SH-SY5Y (cell line): ENCODE data around the gene JAKMIP3.

Experiments
- GATA2 ChIP-seq: IDR thresholded peaks from 2 replicates; pipeline ENCODE4 v1.6.1; 2011; ENCODE audit warnings: mild to moderate bottlenecking, low read depth, low read length
- GATA3 ChIP-seq: IDR thresholded peaks from 2 replicates; pipeline ENCODE4 v1.6.1; 2011; ENCODE audit warnings: low read depth, mild to moderate bottlenecking, low read length, moderate library complexity

The JAKMIP3 gene

DNA sequence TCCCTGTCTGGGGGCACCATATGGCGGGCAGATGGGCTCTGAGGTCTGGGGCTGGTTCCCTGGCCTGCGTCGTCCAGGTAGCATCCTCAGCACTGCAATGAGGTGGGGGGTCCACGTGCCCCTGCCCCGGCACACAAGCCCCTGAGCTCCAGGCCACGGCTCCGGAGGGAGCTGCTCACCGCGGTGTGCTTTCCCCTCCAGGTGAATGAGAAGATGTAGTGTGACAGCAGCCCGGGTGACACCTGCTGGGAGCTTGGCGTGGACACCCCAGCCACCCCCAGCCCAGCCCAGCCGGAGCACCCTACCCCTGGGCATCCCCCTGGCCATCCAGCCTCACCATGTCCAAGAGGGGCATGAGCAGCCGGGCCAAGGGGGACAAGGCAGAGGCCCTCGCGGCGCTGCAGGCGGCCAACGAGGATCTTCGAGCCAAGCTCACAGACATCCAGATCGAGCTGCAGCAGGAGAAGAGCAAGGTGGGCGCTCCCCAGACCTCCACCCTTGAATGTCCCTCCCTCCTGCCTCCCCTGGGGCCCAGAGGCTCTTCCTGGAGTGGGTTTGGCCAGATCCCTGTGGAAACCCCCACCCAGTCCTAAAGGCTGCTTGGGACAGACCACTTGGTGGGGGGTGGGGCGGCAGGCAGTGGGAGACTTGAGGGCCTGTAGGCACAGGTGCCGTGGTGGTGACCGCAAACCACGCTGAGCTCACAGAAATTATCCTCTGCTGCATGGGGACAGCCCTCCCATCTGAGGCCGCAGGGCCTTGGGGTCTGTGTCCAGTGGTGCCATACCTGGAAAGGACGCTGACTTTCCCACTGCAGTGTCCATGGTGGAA is 38.9 kb downstream of the JAKMIP3 start:
- no peak for TF ChIP-seq GATA3
- no peak for TF ChIP-seq GATA2

DNA sequence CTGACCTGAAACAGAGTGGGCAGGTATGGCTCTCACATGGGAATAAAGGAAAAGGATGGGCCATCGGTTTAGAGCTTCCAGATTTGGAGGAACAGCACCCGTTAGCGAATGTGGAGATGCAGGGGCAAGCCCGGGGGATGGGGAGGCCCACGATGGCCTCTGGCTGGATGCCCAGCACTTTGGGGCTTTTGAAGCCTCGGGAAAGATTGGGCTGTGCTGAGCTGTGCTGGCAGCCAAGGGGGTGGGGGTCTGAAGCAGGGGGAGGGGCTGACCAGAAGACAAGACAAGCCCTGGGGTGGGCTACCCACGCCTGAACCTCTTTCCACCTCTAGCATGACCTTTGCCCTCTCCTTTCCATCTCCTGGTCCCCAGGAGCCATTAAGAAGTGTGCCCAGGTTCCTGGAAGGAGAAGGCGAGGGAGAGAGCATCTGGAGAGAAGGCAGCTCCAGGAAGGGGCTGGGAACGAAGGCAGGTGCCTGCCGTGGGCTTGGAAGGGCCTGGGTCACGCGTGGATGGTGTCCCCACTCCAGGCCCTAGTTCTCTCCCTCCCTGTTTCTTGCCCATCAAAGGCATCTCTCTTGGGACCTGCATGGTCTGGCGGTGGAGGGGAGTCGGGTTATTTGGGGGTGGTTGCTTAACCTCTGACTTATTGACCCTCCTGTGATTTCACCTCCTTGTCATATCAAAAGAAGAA is 39.7 kb downstream of the JAKMIP3 start:
- TF ChIP-seq GATA3: no peak
- no peak for TF ChIP-seq GATA2

DNA sequence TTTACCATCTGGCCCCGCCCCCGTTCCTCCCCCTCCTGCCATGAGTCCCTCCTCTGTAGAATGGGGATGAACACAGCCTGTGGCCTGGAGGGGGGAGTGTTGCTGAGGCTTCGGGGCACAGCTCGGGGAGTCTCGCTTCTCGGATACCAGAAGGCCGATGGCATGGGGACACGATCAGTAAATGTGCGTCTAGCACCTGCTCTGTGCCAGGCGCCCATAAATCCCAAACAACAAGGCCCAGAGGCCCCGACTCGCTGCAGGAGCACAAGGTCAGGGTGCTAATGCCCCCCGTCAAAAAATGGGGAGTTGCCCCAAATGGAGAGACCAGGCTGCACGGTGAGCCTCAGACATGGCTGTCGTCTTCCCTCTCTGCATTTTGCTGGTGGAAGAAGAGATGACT is 40.7 kb downstream of the JAKMIP3 start:
- TF ChIP-seq GATA2 (no peak), GATA3 (no peak)

DNA sequence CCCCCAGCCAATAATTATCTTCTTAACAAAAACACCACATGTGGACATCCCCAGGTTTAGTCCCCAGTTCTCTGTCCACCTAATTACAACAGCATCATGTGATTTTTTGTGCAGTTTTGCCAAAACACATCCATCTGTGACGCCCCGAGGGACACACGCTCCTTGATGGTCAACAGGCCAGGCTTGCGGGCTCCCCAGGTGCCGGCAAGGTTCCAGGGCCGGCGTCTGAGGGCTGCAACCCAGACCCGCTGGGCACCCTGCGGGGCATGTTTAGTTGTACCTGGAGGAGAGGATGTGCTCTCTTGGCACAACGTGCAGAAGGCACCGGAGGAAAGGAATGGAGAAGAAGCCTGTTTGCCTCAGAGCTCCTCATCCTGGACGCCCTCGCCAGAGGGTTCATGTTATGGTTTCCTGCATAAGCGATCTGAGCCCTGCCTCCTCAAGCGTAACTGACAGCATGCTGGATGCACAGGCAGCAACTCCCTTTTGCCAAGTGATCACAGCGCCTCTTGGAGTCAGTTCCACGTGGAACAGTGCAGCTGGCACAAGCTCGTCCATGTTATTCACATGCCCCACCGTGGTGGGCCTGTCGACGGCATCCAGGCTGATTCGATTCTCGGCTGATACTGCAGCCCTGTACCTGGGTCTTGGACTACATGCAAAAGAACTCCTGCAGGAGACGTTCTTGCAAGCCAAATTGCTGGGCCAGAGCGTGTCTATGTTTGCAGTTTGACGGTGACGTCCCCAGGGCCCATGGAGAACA is 41.6 kb downstream of the JAKMIP3 start:
- no peak for TF ChIP-seq GATA2
- TF ChIP-seq GATA3: no peak

DNA sequence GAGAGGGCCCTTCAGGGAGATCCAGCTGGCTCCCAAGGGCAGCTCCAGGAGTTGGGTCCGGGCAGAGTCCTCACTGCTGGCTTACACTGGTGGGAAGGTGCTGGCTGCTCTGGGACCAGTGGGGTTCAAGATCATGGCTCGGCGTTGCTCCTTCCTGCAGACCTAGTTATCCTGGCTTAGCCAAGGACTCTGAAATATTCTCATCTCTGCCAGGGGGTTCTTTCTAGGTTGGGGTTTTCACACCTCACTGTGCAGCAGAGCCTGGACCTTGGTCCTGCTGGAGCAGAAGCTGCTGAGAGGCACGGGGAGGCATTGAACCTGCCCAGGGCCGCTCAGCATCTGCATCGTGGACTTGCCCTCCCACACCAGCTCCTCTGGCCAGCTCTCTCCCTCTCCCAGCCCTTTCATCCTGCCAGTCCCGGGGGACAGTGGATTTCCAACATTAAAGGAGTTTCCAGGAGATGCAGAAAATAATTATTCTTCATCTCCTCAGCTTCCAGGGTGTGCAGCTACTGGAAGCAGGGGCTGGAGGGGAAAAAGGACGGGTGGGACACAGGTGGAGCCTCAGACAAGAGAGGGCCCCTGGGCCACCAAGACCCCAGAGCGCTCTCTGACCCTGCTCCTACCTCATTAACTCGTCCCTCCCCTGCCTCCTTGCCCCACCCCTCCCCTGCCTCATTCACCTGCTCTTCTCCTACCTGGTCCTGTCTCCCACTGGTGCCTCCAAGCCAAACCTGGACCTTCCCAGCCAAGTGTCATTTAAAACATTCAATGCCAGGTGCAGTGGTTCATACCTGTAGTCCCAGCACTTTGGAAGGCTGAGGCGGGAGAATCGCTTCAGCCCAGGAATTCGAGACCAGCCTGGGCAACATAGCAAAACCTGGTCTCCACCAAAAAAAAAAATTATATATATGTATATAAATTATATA is 42.5 kb downstream of the JAKMIP3 start:
- TF ChIP-seq GATA2: no peak
- no peak for TF ChIP-seq GATA3

DNA sequence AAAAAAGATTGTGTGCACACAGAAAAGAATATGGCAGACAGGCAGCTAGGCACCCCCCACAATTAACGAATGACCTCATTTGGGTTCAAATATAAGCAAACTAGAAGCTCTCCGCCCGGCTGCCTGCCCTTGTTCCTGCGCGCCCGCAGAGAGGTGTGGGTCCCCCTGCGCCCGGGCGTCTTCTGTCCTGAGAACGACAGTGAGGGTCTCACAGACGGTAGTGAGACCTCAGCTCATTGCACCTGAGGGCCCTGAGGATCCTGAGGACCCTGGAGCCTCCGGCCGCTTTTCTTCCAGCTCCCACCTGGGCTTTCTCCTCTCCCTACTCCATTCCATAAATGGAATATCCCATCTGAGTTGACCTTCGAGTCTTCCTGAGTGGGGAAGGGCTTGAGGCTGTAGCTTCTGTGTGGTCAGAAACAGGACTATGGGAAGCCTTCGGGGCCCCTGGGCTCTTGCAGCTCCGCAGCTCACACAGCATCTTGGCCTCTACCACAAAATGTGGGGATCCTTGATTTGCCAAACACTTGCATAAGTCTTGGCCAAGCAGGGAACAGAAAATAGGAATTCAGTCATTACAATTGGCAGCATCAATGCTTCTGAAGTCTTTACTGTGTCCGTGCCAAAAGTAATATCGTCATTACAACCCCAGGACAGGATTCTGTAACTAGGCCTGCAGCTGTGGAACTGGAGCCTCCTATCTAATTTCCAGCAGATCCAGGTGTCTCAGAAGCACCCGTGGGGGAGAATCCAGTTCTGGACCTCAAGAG is 43.8 kb downstream of the JAKMIP3 start:
- TF ChIP-seq GATA2 (no peak), GATA3 (no peak)

DNA sequence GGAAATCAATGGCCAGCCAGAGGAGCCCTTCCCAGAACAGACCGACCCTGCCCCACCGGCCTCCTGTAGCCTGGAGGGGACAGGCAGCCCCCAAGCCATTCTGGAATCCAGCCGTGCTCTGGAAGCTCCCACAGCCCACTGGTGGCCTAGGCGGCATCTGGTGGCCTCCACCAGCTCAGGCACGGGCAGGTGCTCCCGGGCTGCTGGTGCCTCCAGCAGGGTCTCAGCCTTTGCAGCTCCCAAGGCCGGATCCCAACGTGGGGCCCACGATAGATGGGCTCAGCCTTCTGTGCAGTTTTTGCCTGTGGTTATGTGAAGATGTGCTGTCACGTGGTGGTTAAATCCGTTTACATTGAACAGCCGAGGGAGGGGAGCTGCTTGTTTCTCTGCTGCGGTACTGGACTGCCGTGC is 44.4 kb downstream of the JAKMIP3 start:
- TF ChIP-seq GATA3 (no peak), GATA2 (no peak)

DNA sequence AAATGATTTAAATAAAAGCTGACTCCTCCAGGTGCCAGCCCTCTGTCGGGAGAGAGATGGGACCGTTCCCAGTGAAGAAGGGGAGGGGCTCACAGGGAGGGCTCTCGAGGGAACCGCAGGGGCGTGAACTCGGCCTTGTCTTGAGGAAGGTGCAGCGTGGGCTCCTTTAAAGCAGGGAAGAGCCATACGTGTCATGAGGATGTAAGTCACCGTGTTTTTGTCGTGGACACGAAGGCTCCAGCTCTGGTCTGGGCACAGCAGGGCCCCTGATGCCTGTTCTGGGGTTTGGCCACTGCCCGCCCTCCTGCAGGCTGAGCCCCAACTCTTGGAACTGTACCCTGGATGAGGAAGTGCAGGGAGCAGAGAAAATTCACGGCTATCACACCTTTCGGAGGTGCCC is 45.0 kb downstream of the JAKMIP3 start:
- no peak for TF ChIP-seq GATA2
- no peak for TF ChIP-seq GATA3

DNA sequence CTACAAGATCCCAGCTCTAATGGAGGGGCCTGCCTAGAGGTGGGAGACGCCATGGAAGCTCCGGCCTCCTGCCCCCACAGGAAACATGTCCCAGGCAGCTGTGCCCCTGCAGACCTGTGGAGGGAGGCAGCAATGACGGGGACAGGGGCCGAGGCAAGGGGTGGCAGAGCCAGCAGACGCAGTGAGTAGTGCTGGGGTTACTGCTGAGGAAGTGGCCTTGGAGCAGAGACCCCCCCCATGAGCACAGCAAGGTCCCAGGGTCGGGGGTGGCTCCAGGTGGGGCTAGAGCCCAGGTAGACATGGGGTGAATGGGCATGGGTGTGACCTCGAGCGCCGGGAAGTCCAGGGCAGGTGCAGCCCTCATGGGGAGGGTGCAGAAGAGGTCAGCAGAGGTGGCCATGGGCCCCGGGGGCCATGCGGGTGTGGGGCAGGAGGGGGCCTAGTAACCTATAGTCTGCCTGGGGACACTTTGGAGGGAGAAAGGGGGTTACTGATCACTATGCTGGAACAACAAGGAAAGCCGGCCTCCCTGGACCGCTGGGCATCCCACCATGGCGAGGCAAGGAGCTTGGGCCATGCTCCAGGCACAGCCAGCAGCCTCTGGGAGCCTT is 45.5 kb downstream of the JAKMIP3 start:
- TF ChIP-seq GATA3: no peak
- TF ChIP-seq GATA2: no peak

DNA sequence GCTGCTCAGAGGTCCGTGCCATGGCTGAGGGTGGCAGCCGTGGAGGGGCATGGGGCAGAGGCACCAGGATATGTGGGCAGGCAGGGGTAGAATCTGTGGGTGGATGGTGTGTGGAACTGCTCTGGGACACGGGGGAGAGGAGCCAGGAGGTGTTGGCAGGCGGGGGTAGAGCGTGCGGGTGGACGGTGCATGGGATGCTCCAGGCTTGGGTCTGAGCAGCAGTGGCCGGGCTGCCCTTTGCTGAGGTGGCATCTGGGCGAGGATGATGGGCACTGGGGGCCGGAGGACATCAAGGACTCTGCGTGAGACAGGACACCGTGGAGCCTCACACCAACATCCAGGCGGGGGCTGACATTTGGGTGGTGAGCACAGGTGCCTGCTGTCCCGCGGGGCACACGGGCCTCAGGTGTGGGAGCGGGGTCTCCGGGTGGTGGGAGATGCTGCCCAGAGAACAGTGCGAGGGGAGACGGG is 46.2 kb downstream of the JAKMIP3 start:
- no peak for TF ChIP-seq GATA3

DNA sequence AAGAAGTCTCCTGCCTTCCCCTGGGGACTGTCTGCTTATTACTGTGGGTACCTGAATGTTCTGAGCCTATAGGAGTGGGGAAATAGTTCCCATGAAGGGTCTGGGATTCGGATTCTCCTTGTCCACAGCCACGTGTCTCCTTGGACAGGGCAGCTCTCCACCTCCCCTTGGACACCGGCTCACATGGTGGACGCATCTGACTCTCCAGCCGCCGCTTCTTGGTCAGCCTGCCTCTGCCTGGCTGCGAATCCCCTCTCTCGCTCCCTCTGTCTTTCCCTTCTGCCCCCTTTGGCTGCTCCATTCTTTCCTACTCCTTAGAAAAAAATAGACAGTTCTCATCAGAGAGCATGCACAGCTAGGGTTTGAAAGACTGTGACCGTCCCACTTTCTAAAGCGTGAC is 46.9 kb downstream of the JAKMIP3 start:
- no peak for TF ChIP-seq GATA3
- TF ChIP-seq GATA2: no peak

DNA sequence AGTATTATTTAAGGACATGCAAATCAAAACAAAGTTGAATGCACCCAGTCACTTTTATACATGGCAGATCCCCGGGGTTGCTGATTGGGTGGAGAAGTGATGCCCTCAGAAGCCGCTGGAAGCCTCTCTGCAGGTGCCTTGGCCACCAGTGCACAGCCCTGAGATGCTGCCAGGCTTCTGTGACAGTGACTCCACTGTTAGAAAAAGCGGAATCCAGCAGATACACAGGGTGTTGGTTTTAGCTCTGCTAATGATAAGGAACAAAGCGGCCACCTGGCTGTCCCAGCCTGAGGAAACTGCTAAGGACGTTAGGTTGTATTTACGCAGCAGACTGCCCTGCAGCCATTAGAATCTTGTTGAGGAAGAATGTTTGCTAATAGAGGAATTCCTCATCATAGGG is 47.5 kb downstream of the JAKMIP3 start:
- TF ChIP-seq GATA2: no peak
- no peak for TF ChIP-seq GATA3

DNA sequence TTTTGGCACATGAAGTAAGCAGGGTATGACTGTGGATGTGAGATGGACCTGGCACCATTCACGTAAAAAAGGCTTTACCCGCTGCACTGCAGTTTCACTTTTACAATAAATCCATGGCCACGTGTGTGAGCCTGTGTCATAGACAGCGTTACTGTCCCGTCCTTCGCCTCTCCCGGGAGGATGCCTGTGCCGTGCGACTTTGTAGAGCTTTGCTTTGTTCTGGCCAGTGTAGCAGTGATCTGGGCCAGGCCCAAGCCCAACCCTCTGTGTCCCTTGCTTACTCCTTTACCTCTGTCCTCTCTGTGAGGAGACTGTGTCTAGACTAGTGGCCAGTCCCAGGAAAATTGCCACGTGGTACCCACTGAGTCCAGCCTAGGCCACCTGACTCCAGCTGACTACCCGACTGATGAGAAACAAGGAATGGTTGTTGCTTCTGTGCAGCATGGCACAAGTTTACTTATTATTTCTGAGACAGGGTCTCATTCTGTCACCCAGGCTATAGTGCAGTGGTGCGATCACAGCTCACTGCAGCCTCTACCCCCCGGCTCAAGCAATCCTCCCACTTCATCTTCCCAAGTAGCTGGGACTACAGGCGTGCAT is 48.1 kb downstream of the JAKMIP3 start:
- TF ChIP-seq GATA3 (no peak), GATA2 (no peak)
